Stimulated activated CD4-positive, alpha-beta T cell treated with anti-CD3 and anti-CD28 coated beads, Interleukin-4, amount 100 ng/mL, for 4 hours (primary cell): ENCODE results near the gene LGI2.
"Not testable (repeated sequence)": the region's sequence is repeated elsewhere in the genome, so short reads cannot be mapped to it uniquely, and the experiment has no call there.

Source experiments
- DNase-seq, 2 experiments: peaks; one replicate each; pipeline ENCODE4 v3.0.0-alpha.2; 2020

Gene LGI2

DNA sequence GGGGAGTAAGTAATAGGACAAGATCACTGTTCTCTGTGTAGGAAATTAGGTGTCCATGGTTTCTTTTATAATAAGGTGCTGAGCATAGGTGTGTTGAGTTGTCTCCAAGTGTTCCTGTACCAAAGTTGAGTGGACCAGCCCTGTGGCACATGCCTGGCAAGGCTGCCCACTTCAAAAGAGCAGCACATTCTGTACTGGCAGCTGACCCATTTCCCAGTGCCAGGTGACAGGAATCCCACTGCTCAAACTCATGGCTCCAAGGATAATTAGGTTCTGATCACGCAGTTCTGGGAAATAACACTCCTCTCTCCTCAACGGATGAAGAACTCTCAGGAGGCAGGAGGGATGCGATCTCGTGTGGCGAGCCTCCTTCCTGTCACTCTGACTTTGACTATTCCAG, 12.8 kb upstream of the LGI2 start:
- DNase-seq, result no peak

DNA sequence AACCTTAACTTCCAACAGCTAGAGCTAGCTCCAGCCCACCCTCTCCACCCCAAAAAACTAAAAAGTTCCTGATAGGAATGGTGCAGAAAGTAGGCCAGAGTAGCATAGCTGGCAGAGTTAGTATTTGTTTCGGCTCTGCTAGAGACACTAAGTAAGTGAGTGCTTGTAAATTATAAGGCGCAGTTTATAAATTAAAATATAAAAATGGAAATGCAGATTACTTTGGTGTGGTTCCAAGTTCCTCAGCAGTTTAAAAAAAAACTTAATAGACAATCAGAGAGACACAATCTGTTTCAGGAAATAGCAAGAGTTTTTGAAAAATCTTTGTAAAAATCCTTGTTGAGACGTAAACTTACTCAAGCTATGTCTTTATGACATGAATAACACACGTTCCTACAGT, 2.8 kb upstream of the LGI2 start:
- DNase-seq, result no peak

DNA sequence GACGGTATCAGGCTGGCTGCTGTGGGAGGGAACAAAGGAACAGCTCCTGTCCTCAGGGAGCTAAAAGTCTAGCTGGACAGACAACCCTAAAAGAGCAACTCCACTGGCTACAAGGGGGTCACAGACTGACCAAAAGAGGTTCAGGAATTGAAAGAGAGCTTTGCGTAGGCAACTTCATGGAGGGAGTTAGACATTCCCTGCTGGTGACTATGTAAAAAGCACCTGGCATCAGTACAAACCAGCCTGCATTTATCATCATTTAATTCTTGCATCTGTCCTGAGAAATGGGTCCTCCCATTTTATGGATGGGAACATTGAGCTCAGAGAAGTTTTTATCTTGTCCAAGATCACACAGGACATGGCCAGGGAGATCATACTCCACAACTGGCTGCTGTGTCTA, 1.4 kb upstream of the LGI2 start:
- no peak for DNase-seq

DNA sequence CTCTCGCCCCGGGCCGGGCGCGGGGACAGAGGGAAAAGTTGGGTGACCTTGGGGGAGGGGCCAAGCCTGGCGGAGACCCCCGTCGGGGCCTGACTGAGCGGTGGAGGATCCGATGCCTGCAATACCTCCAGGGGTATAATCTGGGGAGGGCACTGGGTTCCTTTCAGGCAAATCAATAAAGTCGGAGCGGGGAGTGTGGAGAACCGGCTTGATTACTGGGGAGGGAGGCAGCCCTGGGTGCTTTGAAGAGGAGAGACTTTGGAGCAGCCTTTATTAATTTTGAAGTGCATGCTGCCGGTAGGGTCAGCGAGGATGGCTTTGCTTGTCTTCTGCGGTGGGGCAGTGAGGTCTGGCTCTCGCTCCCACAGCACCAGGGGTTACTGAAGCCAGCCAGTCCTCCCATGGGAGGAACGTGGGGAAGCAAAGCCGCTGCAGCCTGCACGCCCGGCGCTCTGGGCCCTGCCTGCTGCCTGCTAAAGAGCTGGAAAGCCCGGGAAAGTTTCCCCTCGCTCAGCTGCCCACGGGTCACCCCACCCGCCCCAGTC, 403 bp upstream of the LGI2 start:
- no peak for DNase-seq

DNA sequence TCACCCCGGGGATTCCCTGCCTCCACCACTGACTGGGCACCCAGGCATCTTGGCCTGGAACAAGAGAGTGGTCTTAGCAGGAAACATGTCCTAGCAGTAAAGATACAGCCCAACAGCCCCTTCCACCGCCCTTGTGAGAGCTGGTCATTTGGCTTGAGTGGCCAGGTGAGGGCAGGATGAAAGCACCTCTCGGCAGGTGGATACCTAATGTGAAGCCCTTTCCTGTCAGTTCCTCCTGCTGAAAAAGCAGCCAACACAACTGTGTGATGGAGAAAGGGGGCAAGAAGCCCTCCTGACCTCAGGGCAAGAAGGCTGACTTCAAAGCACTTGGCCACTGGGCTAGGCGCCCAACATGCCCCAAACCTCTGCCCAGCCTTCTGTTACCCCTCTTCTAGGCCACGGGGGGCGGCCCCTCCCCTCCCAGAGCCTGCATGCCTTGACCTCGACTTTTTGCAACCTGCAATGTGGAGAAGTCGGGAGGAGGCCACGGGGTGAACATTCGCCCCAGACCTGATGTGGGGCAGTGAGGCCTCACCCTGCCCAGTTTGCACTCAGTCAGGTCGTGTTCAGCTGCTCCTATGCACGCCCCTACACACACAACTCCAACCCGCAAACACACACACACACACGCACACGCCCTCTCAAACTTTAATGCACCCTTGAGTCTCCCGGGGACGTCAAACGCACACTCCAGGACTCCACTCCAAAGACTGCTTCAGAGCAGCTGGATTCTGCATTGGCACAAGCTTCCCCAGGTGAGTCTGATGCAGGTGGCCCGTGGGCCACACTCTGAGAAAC, 1.1 kb downstream of the LGI2 start:
- no peak for DNase-seq

DNA sequence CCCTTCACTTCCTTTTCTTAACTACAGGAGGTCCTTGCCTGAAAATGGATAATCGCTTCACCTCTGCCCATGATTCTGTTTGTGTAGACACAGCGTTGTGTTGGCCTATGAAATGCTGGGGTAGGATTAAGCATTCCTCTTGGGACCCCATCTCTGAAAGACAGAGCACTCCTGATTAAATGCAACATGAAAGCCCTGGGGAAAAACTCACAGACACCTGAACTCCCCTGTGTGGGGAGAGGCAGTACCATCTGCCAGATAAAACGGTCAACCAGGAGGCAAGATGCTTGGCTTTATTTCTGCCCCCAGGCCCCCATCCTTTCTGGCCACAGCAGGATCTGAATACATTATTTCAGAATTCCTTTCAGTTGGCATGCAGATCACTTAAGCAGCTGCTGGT, 1.9 kb downstream of the LGI2 start:
- no peak for DNase-seq

DNA sequence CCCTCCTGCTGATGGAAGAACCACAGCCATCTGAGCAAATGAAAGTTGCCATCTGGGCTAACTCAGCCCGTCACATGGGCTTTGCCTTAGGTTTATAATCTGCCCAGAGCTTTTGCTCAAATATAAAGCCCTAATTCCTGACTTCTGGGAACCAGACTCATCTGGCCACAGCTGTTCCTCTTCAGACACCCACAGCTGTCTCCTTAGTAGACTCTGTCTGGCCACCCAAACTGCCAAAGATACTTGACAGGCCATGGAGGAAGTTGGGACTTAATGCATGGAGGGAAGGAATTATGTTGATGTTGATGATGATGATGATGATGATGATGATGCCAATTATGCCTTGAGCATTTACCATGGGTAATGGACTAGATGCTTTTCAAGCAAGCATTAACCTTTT, 8.0 kb downstream of the LGI2 start:
- no peak for DNase-seq

DNA sequence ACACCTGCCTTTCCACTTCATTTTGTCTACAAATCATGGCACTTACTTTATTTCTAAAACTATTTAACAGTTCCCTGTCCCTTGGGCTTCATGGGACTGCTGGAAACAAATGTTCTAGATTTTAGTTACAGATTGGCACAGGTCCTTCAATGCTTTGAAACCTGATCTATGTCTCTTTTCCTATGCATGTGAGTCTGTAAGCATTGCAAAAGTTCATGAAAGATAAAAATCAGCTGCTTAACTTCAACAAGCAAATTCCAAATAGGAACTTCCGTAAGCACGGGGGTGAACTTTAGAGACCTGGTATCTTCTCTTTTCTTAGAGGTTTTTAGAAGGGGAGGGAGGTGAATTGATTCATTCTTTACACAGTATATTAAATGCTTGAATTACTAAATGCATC, 9.5 kb downstream of the LGI2 start:
- DNase-seq, result no peak

DNA sequence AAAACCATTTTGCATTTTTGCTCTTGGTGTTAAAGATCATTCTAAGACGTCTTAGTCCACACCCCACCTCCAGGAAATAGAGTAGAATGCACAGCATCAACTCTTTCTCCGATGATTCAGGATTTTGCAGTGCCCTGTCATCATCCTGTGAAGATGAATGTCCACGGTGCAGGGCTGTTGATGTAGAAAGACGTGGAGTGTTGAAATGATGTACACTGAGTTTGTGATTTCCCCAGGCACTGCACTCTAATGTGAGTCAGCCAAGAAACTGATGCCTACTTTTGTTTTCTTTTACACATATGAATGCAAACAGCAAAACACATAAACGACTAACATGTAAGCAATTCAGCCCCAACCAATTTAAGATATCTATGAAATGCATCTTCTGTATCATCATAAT, 10.5 kb downstream of the LGI2 start:
- DNase-seq, result no peak

DNA sequence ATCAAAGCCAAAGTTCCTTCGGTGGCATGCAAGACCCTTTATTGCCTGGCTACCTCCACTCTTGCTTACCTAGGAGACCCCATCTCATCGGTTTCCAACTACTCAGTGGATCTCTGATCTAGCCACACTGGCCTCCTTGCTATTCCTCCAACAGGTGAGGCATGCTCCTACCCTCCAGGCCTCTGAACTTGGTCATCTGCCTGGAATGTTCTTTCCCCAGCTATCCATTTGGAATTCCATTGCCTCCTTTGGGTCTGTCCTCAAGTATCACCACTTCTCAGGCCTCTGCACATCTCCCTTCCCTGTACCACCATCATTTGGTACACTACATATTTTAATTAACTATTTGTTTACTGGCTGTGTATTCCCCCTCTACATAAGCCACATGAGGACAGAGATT, 11.2 kb downstream of the LGI2 start:
- DNase-seq, result no peak

DNA sequence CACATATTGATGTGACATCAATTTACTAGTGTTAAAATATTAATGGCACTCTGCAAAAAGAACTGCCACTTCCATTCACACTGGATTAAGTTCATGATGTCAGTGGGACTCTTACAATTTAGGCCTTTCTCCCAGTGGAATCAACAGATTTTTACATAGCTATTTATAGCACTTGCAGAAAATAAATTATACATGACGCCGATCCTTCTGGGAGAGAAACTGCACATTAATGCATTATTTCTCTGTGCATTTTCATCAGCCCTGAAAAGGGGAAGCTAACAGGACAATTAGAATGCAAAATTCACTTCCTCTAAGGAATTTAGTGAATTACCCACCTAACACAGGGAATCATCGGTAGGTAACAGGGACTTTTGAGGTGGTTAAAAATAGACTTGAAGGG, 15.7 kb downstream of the LGI2 start:
- DNase-seq, result no peak

DNA sequence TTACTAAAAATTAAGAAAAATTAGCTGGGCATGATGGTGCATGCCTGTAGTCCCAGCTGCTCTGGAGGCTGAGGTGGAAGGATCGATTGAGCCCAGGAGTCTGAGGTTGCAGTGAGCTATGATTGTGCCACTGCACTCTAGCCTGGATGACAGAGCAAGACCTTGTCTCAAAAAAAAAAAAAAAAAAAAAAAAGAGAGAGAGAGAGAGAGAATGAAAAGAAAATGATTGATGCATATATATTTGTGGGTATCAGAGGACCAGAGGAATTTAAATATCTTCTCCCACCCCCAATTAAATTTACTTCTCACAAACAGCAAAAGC, 16.1 kb downstream of the LGI2 start:
- DNase-seq, result not testable (repeated sequence)

DNA sequence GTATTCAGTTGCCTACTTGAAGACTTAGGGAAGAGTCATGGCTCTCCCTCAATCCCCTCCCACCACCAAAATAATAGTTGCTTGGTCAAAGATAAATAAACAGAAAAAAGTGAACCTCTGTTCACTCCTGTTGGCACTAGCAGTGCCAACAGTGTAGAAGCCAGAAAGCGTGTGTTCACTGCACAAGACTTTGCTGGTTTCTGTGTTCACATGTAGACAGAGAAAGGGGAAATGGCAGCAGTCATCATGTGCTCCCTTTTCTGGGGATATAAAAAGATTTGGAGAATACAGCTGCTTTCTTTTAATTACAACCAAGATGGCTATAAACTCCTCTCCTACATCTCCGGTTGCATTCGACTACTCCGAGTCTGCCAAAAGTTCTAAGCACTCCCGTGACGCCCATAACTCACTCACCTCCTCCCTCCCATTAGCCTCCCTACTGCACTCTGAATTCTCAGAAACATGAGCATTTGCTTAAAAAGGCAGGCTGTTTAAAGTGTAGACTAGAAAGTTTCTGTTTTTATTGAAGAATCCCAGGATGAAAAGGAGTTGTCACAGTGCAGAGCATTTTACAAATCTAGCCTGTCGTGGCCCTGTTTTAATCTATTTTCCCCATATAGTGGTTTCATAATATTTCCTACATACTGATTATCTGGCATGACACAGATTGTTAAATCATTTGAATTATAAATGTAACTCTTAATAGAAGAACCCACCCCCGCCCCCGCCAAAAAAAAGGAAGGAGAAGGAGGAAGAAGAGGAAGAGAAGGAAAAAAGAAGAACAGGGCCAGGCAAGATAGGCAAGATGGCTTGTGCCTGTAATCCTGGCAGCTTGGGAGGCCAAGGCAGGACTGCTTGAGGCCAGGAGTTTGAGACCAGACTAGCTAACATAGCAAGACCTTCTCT, 16.7 kb downstream of the LGI2 start:
- DNase-seq, result no peak

DNA sequence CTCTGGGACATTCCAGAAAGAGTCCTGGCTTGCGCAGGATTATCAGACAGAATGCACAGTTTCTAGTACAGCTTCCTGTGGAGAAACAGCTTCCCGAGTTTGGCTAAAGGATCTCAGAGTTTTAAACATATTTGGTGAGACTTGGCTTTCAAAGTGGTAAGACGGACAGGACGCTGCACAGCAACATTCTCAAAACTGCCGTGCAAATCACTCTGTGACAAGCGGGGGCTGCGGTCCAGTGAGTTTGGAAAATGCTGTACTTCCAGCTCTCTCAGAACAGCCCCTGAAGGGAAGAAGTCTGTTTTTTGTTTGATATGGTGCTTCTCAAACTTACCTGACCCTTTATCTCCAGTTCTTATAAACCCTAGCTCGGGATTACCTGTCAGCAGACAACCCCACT, 18.1 kb downstream of the LGI2 start:
- no peak for DNase-seq

DNA sequence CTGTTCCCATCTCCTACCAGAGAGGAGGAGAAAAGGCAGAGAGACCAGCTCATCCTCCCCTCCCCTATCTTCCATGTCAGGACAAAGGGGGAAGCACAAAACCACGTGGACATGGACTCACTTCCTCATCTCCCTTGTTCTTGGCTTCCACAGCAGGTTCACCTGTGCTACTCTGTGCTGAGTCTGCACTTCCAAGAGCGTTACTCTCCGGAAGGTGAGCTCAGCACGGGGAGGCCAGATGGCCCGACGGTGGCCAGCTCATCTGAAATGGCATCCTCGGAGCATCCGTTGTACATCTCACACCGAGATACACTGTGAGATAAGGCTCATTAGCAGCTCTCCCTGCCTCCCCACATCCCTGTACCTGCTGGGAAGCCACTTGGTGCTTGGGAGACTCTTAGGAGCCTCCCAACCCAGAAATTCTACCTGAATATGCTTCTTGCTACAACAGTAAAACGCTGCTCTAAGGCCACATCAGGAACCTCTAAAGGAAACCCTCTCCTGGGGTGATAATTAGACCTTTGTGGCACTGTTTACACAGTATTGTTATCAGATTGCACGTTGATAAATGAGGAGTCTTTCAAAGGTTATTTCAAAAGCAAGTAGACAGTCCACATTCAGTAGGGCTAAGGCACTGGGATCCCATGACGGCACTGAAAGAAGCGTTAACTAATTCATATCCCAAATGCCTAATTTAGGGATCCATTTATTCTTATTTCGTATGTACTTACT, 19.4 kb downstream of the LGI2 start:
- DNase-seq, result no peak

DNA sequence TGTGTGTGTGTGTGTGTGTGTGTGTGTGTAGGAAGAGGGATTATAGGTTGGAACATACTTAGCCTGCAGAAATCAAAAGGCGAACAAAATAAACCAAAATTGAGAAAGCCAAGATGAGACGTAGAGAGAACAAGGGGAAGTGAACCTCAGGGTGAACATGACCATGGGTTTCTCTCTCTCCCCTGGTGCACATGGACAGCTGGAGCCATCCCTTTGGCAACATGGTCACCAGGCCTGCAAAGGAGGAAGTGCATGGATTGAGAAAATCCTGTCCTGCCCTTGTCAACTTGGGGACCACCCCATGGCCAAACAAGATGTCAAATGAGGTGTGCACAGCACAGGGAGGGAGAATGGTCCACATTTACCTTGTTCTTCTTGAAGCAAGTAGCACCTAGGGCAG, 23.1 kb downstream of the LGI2 start:
- DNase-seq, result no peak

DNA sequence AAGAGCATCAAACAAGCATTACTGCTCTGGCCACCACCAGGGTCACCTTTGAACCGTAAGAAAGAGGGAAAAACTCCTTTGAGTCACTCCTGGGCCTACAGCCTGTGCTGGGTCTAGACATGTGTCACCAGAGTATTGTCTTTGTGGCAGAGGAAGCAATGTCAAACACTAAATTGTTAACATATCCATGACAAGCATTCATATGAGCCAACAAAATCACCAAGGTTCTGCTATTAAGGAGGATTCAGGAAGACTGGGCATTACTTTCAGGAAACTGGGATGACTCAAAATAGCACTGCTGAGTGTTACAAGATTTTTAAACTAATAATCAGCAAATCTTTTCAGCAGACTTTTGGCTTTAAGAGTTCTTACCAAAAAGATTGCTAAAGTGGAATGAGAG, 28.1 kb downstream of the LGI2 start:
- no peak for DNase-seq

DNA sequence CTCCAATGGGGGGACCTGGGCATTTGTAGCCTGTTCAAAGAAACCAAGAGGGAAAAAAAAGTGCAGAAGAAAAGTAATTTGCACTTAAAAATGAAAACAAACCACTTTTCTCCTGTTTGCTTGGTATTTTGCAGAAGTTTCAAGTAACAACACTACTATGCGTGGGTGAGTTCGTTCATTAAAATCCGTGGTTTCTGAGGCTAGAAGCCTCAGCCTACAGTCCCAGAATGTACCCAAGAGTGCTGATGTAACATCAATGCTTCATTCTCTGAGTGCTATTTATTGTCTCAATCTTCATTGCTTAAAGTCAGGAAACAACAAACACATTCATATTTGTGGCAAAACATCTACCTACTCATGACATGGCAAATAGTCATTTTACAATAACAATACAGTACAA, 29.2 kb downstream of the LGI2 start:
- no peak for DNase-seq

DNA sequence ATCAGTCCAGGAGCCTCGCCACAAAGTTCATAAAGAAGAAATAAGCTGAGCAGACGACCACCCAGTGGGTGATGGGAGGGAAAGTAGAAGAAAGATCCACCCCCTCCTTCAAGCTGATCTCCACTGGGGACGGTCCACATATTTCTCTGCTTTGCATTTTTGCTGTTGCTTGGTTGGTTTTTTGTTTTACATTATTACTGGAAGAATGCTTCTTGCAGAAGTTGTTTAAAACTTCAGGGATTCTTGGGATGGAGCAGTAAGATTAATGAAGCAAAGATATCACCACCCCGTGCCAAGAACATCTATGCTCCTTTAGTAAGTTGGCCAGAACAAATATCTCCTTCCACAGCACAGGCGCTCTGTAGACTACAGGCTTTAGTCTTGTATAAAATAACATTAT, 30.1 kb downstream of the LGI2 start:
- DNase-seq, result no peak

DNA sequence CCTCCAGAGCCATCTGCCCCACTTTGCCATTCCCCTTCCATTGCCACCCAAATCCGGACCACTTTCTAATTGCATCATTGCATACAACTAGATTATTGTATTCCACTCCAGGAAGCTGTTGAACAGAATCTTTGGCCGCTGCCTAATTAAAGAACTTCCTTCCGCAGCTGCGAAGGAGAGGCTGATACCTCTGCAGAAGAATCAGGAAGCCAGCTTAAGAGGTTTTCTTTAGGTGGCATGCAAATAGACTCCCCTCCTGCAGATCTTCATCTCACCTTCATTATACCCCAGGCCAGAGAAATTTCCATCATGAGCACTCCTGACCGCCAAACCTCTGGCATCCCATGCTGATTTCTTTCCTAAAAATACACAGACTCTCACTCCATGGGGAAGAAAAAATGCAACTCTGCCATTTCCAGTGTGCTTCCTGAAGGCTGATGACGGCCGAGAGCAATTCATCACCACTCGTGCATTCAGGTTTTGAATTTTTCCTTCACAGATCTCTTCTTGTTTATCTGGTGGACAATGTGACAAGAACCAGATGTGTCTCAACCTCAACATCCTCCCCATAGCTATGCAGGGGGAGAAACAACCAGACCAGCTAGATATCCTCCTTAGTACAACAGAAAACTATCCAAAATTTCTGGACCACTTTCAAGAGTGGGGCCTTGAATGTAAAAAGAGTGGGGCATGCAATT, 31.2 kb downstream of the LGI2 start:
- DNase-seq, result no peak

DNA sequence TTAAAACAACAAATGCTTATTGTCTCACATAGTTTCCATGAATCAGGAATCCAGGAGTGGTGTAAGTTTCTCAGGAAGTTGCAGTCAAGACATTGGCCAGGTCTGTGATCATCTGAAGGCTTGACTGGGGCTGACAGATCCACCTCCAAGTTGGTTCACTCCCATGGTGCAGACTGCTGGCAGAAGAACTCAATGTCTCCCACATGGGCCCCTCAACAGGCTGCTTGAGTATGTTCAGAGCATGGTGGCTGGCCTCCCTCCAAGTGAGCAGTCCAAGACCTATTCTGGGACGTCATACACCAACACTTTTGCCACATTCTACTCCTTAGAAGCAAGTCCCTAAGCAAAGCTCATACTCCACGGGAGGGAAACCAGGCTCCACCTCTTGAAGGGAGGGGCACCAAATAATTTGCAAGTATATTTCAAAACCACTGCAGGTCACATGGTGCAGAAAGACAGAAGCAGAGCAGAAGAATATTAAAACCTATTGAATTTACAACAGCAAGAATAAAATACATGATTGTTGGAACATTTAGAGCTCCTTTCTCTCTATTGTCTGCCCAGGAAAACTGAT, 35.3 kb downstream of the LGI2 start:
- DNase-seq, result no peak

DNA sequence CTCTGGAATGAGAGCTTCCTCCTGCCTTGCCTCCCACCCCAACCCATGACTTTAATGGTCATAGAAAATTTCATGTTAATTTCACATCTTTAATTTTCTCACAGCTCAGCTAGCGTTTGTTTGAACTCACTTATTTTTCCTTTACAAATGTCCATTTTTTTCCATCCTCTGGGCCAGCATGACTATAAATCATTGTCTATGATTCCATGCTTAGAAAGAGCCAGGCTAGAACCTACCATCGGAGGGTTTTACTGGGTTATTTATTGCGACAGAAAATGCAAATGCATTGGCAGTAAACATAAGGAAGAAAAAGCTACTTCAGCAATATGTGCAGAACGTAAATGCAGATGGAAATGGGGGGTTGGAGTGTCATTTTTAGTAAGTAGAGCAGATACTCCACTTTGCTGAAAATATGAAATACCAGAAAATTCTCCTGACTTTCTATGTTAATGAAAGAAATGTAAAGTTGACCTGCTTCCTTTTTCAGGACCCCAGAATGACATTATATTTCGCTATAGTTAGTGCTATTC, 37.1 kb downstream of the LGI2 start:
- DNase-seq, result no peak
